Measurements from ENCODE around the gene USF1. TPM values are rescaled to one million over a fixed set of nuclear protein-coding genes. Genes with fewer than 3 reads are reported as not detected.

The USF1 gene, protein sequence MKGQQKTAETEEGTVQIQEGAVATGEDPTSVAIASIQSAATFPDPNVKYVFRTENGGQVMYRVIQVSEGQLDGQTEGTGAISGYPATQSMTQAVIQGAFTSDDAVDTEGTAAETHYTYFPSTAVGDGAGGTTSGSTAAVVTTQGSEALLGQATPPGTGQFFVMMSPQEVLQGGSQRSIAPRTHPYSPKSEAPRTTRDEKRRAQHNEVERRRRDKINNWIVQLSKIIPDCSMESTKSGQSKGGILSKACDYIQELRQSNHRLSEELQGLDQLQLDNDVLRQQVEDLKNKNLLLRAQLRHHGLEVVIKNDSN
- total RNA-seq = 10 to 100 TPM; 35.9 to 55.7 (median 49.4) TPM

GRCh38 chr1:161045736-161046604, at the start of gene USF1:
USF1 (minus strand) TSS chr1:161045977; CDS start chr1:161043275, 2,702 bp downstream.
- WGBS, 2 donors = 0% methylated on average over 13 to 27 of the region's 29 CpGs
- Histone ChIP-seq H3K9me3 (no peaks in the 10 kb centered on the region), H3K36me3 (peaks cover 14 to 58% (median 22%) of the 10 kb centered on the region in 3 donors), H3K27ac (peak within 1 kb of the TSS; percentile 94 to 99 (median 96)), H3K27me3 (no peaks in the 10 kb centered on the region), H3K4me1 (peaks cover 7 to 37% (median 11%) of the 10 kb centered on the region in 3 donors), H3K4me3 (peak within 1 kb of the TSS; percentile 78 to 97 (median 86))
- TF ChIP-seq, protein P1, sequence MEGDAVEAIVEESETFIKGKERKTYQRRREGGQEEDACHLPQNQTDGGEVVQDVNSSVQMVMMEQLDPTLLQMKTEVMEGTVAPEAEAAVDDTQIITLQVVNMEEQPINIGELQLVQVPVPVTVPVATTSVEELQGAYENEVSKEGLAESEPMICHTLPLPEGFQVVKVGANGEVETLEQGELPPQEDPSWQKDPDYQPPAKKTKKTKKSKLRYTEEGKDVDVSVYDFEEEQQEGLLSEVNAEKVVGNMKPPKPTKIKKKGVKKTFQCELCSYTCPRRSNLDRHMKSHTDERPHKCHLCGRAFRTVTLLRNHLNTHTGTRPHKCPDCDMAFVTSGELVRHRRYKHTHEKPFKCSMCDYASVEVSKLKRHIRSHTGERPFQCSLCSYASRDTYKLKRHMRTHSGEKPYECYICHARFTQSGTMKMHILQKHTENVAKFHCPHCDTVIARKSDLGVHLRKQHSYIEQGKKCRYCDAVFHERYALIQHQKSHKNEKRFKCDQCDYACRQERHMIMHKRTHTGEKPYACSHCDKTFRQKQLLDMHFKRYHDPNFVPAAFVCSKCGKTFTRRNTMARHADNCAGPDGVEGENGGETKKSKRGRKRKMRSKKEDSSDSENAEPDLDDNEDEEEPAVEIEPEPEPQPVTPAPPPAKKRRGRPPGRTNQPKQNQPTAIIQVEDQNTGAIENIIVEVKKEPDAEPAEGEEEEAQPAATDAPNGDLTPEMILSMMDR (IDR thresholded peaks at IDR 0.05) = peak in 1 of 6 experiments; percentile 3
- TF ChIP-seq POLR2A (IDR thresholded peaks at IDR 0.05) = peak in 3 of 4 donors; percentile 61 to 82 (median 81)
- intact Hi-C loops (cut with DNase I) = no loop called here
- peak; percentile 75 for DNase-seq

DNA sequence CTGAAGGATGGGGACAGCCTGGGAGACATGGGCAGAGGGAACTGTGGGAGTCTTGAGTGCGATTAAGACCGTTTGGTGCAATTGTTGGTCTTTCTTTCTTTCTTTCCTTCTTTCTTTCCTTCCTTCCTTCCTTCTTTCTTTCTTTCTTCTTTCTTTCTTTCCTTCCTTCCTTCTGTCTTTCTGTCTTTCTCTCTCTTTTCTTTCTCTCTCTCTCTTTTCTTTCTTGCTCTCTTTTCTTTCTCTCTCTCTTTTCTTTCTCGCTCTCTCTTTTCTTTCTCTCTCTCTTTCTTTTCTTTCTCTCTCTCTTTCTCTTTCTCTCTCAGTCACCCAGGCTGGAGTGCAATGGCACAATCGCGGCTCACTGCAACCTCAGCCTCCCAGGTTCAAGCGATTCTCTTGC, 49.5 kb upstream of the USF1 start:
- intact Hi-C loops (cut with DNase I) = loop anchor here (10.0 kb wide), 1 partner anchor 60 kb away; the partner anchor contains the start of gene TSTD1

DNA sequence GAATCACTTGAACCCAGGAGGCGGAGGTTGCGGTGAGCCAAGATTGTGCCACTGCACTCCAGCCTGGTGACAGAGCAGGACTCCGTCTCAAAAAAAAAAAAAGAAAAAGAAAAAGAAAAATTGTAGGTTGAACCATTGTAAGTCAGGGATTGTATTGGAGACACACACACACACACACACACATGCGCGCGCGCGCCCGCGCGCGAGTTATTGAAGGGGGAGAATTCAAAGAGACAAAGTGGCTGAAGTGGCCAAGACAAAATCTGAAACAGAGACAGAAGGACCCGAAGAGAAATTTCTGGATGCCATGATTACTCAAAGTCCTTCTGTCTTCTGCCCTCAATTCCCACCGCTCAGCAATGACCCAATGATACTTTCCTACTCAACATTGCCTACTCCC, 48.7 kb upstream of the USF1 start:
- peaks cover 29 to 86% (median 41%) of the 10 kb centered on the region in 3 donors for H3K4me1 ChIP-seq
- 93 to 97% methylated on average over 14 of the region's 14 CpGs for WGBS, 2 donors
- peaks cover 0 to 5% (median 0%) of the 10 kb centered on the region in 3 donors for H3K36me3 ChIP-seq
- H3K27ac ChIP-seq = no peak overlapping the region
- intact Hi-C loops (cut with DNase I) = loop anchor here (10.0 kb wide), 1 partner anchor 60 kb away; the partner anchor contains the start of gene TSTD1
- H3K9me3 ChIP-seq = no peaks in the 10 kb centered on the region
- no peak for DNase-seq
- TF ChIP-seq, protein P1 (IDR thresholded peaks at IDR 0.05) = no peak
- TF ChIP-seq POLR2A (IDR thresholded peaks at IDR 0.05) = no peak
- no peaks in the 10 kb centered on the region for H3K27me3 ChIP-seq
- no peak overlapping the region for H3K4me3 ChIP-seq

More for the DNA sequence above, 49.5 kb upstream of the USF1 start:
- H3K9me3 ChIP-seq = no peaks in the 10 kb centered on the region
- peaks cover 26 to 79% (median 37%) of the 10 kb centered on the region in 3 donors for H3K4me1 ChIP-seq
- no peaks in the 10 kb centered on the region for H3K27me3 ChIP-seq
- WGBS, 2 donors = 92 to 94% methylated on average over 6 of the region's 6 CpGs
- peak overlapping the region in 2 of 4 donors; percentile 81 to 82 for H3K27ac ChIP-seq
- DNase-seq = no peak
- peaks cover 0 to 13% (median 0%) of the 10 kb centered on the region in 3 donors for H3K36me3 ChIP-seq
- no peak overlapping the region for H3K4me3 ChIP-seq
- TF ChIP-seq, protein P1 (IDR thresholded peaks at IDR 0.05) = no peak

DNA sequence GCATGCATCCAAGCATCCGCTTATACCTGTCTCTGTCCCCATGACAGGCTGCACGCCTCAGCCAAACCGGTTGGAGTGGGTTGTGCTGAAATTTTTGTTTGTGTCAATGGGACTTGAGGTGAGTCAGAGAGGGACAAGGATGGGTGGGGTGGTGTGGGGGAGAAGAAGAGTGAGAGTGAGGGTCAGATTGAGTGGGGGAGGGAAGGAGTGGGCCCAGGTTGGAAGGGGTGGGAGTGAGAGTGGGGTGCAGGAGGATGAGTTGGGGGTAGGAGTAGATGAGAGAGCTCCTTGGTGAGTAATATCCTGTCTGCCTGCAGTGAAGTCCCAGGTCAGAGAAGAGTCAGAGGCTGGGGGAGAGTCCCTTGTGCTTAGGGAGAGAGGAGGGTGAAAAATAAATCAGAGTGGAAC, 46.8 kb upstream of the USF1 start:
- Histone ChIP-seq H3K36me3 (no peaks in the 10 kb centered on the region), H3K27me3 (no peaks in the 10 kb centered on the region), H3K9me3 (no peaks in the 10 kb centered on the region), H3K4me3 (no peak overlapping the region), H3K27ac (peak overlapping the region; percentile 19 to 97 (median 72)), H3K4me1 (peaks cover 22 to 81% (median 30%) of the 10 kb centered on the region in 3 donors)
- intact Hi-C loops (cut with DNase I) = loop anchor here (10.0 kb wide), 1 partner anchor 58 kb away; the partner anchor contains the start of gene TSTD1
- WGBS, 2 donors = 42 to 46% methylated on average over 3 of the region's 3 CpGs
- no peak for DNase-seq
- TF ChIP-seq POLR2A (IDR thresholded peaks at IDR 0.05) = no peak
- TF ChIP-seq, protein P1 (IDR thresholded peaks at IDR 0.05) = no peak

All from esophagus squamous epithelium (tissue), 5 donors.